HG02840 (cell line): ENCODE results near the gene TCAF2.
"Not testable (repeated sequence)": the region's sequence is repeated elsewhere in the genome, so short reads cannot be mapped to it uniquely, and the experiment has no call there.

Source experiments
- ATAC-seq: cut with Tn5 transposase; IDR thresholded peaks from one replicate; pipeline ENCODE4 v1.9.1; 2021; ENCODE audit warnings: mild to moderate bottlenecking, moderate library complexity, moderate number of reproducible peaks; ENCODE audit not compliant: unreplicated experiment, low FRiP score

The TCAF2 gene

DNA sequence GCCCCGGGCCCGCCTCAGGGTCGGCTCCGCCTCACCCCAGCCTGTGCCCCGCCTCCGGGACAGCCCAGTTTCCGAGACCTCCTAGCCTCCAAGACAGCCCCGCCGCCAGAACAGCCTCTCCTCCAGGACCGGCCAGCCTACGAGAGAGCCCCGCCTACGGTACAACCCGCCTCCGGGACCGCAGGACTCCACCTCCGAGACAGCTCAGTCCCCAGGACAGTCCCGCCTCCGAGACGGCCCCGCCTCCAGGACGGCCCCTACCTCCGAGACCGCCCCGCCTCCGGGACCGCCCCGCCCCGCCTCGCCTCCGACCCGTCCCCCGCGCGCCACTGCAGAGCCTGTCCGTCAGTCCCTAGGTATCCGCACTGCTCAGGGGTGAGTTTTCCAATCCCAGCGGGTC lies at the start of gene TCAF2:
Gene TCAF2 (plus strand): TSS at position 329 of the 400 bp plus-strand sequence.
- peak; percentile 88 for ATAC-seq

DNA sequence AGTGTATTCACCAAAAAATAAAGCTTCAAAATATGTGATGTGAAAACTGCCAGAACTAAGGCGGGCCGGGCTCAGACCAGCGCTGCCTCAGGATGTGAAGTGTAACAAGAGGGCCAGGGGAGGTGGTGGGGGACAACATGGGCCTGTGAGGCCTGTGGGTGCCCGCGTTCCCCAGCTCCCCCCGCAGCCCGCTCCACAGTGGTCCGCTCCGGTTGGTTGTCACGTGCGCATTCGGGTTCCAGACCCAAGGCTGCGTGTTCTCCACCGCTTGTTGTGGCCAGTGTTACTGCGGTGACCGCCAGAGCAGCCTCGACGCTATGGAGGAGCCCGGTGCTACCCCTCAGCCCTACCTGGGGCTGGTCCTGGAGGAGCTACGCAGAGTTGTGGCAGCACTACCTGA lies 49.3 kb upstream of the TCAF2 start, which contains the start of gene CTAGE15:
Gene CTAGE15 (plus strand): TSS at position 301 of the 400 bp plus-strand sequence. CDS start 17 bp downstream, at position 318.
- not testable (repeated sequence) for ATAC-seq

DNA sequence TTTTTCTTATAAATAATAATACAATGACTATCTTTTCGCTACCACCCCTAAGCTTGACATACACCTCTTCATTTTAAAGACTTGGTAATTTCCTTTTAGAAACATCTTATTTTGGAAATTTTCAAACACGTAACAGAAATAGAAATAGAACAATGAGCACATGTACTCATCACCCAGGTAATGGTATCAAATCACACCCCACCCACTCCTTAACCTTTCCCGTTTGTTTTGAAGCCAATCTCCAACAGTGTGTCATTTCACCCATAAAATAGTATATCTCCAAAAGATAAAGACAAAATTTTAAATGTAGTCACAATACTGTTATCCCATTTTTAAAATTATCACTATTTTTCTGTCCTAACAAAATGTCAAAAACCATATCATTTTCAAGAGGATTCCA lies 32.6 kb upstream of the TCAF2 start:
- ATAC-seq = not testable (repeated sequence)

DNA sequence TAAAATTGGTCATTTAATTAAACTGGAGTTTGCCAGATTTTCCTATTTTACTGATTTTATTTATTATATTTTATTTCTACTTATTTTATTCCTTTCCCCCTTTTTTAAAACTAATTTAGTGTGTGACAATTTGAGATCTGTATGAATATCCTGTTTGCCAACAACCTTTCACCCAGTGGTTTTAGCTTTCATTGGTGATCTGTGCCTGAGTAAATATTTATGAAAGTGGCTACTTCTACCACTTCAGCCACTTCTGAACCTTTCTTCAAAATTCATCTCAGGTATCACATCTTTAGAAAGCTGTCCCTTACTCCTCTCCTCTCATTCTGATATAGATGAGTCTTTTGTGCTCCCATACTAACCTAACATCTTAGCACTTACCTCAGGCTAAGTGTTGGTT lies 30.9 kb upstream of the TCAF2 start:
- ATAC-seq = not testable (repeated sequence)

DNA sequence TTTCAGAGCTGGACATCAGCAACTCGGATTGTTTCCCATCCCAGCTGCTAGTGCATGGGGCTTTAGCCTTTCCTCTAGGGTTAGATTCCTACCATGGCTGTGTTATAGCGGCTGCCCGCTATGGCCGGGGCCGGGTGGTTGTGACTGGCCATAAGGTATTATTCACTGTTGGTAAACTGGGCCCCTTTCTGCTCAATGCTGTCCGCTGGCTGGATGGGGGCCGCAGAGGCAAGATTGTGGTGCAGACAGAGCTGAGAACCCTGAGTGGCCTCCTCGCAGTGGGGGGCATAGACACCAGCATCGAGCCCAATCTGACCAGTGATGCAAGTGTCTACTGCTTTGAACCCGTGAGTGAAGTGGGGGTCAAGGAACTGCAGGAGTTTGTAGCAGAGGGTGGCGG lies 22.7 kb upstream of the TCAF2 start:
- ATAC-seq = not testable (repeated sequence)

DNA sequence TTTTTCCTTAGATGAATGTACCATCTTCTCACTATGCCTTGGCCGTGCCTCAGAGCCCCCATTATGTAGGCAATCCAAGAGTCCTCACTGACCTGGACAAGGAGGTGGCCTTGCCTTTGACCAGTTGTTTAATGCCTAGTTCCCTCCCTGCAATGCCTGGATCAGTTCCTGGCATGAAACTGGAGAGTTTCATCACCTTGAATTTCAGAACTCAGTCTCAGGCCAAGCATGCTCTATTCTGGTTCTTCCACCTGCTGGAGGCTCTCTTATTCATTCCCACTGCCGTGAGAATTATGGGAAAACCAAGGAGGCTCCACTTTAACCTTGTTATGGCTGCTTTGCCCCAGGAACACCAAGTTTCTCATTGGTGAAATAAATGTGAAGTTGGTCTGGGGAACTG lies 17.2 kb upstream of the TCAF2 start:
- not testable (repeated sequence) for ATAC-seq

DNA sequence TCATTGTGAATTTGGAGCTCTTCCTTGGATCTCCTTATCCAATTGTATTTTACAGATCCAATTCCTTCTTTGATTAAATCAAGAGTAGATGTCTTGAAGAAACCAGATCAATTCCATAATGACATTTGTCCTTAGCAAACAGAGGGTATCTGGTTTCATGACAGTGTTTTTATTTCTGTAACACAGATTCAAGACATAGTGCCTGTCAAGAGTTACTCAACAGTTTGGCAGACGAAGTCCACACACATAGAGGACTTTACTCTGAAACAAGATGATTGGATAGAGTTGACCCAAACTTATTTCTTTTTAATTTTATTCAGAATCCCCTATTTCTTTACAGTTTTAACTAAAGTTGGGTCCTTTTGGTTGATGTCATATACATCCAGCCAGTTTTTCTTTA lies 14.7 kb upstream of the TCAF2 start:
- ATAC-seq = not testable (repeated sequence)

DNA sequence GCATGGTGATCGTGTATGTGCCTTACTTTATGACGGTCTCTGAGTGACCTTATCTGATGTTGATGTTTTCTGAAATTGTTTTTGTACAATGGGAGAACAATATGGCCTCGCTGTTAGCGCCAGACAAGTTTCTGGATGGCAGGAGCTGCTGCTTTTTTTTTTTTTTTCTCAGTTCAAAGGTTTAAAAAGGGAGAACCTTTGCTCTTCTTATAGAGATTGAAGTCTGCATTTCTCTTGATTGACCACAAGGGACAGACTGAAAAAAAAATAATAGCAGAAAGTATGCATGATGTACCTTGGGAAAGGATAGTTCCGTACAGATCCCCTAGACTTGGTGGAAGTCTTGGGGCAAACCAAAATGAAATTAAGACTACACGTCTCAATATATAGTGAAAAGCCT lies 5.2 kb upstream of the TCAF2 start:
- ATAC-seq = not testable (repeated sequence)

DNA sequence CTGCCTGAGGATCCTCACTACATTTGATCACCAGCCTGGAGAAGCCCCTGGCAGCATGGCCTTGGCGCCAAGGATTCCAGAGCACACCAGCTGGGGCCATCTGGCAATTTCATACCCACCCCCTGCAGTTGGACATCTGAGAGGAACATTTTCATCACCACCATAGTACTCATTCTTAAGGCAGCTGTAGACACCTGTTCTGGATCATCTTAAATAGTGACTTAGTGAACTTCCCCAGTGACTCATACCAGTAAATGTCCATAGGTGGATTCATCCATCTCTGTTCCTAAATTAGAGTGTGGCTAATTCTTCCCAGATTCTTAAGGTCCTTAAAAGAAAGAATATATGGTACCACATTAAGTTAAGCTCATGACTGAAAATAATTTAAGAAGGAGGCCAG lies 3.6 kb upstream of the TCAF2 start:
- ATAC-seq = not testable (repeated sequence)

DNA sequence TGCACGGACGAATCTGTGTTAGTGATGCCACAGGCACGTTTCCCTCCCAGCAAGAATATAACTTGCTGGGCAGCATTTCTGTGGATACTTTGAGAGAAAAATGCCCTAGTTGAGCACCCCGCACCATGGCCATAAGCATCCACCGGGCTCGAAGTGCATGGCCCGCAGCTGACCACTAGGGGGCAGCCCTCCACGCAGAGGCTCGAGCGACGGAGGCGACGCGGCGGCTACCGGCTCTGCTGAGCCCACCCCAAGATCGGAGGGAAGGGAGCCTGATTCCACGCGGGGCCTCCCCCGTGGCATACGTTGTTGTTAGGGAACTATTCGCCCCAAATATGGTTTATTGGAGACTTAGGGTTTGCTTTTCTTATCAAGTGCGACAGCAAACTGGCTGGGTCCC lies 716 bp upstream of the TCAF2 start:
- peak; percentile 25 for ATAC-seq

DNA sequence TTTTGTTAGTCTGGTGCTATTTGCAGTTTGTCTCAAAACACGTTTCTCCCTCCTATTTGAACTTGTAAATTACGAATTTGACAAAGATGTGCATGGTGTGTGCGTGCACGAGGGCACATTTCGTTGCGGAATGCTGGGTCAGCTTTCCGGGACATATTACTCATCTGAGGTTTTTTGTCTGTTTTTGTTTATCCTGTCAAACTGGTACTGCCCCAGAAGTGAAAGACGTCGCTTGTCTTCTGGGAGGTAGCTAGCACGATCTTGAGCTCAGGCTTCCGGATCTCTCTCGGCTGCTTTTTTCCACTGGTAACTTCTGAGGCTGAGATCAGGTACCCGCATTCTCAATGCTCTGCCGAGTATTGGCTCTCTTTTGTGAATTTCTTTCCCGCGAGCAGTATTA lies 401 bp downstream of the TCAF2 start:
- ATAC-seq = peak; percentile 34

DNA sequence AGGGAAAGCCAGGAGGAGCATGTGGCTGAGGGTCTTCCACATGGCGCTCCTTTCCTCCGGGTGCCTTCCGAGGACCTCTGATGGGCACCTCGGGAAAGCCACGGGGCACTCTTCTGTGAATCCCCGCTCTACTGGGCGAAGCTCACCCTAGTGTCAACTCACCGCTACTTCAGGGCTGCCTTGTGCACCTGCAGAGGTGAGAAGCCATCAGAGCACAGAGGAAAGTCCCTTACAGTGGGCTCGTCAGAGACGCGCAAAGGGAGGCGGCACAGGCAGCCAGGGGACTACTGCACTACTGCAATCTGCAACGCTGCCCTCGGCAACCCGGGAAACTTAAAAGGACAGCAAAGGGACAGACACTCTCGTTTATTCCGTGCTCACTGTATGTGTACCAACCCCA lies 1.4 kb downstream of the TCAF2 start:
- ATAC-seq = peak; percentile 17

DNA sequence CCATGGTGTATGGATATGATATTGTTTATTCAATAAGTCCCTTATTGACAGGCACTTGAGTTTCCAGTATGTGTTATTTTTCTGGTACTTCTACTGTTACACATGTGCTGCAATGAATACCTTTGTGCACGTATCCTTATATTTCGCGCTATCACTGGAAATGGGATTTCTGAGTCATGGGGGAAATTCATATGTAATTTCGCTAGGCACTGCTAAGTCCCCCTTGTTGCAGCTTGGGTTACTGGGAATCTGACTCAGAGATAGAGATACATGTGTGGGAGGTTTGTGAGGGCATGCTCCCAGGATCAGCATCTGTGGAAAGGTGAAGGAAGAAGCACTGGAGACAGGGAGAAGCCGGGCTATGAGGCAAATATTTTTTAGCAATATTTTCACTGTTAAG lies 9.9 kb downstream of the TCAF2 start:
- not testable (repeated sequence) for ATAC-seq

DNA sequence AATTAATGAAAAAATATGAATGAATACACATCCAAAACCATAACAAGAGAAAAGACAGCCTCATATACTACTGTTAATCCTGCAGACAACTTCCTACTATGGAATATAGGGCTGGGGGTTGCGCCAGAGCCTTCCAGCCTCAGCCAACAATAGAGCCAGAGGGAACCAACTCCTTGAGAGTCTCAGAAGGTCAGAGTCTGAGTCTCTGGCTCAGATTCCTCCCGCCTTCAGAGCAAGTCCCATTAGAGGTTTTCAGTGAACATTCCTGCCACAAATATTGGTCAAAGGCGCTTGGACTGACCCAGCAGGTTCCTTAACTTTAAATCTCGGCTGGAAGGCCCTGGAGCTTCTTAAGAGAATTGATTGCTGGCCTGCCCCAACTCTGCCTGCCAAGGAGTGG lies 11.7 kb downstream of the TCAF2 start:
- ATAC-seq = not testable (repeated sequence)

DNA sequence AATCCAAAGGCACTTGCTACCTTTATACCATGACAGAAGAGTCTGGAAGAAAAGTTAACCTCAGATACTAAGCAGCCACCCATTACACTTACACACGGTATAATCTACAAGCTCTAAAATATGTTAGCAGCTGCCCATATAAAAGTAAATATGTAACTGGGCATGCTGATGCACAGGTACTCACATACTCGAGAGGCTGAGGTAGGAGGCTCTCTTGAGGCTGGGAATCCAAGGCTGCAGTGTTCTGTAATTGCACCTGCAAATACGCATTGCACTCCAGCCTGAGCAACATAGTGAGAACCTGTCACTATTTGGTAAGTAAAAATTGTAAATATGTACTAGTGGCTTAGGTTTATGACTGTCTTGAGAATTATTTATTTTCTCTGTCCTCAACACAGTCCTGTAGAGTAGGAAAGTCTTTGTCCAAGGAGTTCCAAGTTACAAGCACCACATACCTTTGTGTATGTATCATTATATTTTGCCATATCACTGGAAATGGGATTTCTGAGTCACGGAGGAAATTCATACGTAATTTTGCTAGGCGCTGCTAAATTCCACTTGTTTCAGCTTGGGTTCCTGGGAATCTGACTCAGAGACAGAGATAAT lies 12.3 kb downstream of the TCAF2 start:
- not testable (repeated sequence) for ATAC-seq

DNA sequence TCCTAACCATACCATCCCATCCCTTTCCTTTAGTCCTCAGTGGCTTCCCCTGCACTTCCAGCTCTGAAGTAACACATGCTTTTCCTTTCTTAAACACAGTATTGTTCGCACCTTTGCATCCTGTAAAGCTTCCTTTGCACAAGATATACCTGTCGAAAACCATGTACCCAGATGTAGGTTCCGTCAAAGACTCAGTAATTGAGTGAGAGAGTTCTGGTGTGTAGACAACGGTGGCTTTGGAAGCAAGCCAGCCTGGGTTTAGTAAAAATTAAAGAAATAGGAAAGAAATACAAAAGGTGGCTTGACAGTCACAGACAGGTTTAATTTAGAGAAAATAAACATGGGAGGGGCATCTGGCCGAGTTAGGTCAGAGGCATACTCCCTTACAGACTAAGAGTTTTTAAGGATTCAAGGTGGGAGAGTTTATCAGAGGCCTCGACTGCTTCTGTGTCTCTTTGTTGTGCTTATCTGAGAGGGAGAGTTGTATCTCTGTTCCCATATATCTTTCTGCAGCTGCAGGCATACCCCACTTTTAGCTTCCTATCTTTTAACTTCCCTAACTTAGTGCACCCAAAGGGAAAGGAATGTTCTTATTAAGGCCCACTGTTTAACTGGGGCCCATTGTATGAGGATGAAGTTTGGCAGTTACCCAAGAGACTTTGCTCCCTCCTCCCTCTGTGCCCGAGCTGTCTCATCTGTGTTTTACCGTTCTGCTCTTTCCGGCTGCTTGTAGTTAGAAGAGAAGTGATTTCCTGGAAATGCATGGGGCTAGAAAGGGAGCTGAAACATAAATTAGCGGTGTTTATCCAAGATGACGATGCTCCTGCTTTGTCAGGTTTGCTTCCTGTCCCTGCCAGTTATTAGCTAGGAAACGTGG lies 14.8 kb downstream of the TCAF2 start:
- not testable (repeated sequence) for ATAC-seq

DNA sequence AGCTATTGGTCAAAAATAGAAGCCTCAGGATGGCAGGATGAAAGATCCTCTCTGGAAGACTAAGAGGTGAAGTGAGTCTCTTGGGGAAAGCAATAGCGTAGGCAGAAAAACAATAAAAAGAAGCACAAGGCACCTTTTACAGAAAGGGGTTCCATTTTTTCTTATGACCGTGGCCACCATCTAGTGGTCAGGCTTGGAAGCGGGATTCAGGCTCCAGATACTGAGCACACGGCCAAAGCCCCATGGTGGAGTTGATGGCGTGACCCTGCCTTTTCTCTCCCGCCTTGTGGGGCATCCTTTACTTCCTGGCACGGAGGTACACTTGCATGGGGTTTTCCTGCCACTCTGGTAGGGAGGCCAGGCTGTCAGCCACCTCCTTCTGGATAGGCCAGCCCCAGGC lies 18.6 kb downstream of the TCAF2 start:
- not testable (repeated sequence) for ATAC-seq

DNA sequence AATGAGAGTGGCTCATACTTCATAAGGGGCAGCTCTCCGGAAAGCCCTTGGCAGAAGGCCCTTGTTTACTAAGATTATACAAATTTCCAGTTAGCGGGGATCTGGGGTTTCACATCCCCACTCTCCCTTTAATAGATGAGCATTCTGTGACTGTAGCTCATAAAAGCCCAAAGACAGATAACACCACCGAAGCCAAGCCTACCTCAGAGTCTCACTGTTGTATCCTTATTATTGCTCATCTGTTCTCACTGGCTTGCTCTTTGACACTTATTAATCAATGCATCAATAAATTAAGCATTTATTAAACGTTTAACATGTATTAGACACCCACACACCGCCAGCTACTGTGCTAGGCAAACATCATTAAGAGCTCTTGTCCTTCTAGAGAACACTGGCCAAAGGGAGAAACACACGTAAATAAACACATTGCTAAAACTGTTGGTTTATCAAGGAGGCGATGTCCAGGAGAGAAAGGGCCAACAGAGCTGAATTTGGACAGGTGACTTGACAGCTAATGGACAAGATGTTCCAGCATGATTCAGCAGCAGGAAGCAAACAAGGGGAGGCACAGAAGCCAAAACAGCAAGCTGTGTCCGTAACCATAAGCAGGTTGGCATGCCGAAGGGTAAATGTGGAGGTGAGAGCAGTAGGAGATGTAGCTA lies 19.9 kb downstream of the TCAF2 start:
- ATAC-seq = not testable (repeated sequence)

DNA sequence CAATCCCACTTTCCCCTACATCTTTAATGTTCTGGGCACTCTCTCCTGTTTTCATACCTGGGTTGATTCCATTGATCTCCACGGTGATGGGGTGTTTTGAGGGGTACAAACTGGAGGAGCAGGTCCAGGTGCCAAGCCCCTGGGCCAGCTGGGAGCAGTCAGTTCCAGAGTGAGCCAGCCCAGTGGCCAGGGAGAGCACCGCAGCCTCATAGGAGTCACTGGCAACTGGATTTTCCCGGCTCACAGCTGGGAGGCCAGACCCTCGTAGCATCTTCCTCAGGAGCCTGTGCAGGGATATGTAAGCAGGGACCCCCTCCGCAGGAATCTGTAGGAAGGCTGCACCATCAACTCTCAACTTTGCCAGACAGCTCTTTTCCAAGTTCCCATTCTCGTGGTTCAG lies 25.8 kb downstream of the TCAF2 start:
- not testable (repeated sequence) for ATAC-seq

DNA sequence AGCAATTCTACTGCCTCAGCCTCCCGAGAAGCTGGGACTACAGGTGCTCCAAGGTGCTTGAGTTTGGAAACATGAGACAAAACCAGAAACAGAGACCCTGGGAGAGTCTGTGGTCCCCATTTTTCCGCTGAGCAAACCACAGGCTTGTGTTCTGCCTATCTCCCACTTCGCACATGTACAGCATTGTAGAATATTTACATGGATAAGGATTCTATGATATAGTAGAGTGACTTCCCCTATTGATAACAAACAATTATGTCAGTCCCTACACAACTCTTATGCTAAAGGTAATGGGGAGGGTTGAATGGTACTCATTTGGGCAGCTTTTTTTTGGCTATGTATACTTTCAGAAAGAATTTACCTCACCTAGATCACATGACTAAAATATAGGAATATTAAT lies 29.1 kb downstream of the TCAF2 start:
- not testable (repeated sequence) for ATAC-seq

DNA sequence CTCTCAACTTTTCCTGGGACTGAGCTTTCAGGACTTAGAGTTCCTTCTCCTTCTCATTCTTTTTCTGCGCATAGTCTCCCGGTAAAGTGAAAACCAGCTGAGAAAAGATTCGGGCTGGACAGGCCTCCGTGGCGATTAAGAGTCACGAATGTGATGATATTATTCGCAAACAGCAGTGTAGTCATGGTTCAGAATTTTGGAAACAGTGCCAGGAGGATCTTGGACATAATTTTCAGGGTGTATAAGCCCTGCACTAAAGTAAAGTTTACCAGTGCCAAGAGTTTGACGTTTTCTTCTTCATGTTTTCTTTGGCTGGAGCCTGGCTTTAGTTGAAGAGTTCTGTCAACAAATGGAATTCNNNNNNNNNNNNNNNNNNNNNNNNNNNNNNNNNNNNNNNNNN lies 29.7 kb downstream of the TCAF2 start:
- not testable (repeated sequence) for ATAC-seq
